ENCODE results near the gene ZNF521.

Gene ZNF521

DNA sequence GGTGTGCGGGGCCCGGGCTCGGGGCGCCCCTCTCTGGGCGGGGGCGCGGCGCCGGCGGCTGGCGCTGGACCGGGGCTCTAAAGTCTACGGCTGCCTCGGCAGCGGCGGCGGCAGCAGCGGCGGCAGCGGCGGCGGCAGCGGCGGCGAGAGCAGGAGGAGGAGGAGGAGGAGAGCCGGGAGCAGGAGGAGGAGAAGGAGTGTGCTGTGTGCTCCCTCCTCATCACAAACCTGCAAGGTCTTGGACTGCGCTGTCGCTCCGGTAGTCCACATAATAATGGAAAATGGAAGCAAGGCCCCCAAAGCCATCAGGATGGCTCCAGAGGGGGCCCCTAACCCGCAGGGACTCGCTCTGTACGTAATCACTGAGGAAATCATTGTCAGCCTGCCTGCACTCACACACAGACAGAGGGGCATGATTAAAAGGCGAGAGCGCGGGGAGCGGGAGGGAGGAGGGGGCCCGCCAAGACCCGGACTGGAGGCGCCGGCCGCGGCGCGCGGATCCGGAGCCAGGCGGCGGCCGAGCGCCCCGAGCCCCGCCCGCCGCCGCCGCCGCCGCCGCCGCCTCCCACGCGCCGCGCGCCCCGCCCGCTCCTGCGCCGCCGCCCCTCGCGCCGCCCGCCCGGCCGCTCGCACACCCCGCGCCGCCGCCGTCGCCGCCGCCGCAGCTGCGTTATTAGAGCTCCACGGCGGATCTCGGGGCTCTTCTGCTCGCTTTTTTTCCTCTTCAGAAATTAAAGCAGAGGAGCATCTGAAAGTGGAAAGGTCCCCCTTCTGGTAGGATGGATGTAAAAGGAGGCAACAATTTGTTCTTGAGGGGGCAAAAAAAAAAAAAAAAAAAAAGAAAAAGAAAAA is at the start of gene ZNF521:
ZNF521 (minus strand) TSS at position 390 of the 852 bp plus-strand sequence. CDS start 1,220 bp downstream, outside the sequence.
- DNase-seq (ENCODE audit: low read depth), result peak; percentile 84
- TF ChIP-seq CTCF (IDR thresholded peaks at IDR 0.05; ENCODE audit: low read length, missing control alignments), result peak; percentile 38
- peak within 1 kb of the TSS; percentile 72 for H3K4me3 ChIP-seq (replicated peaks; ENCODE audit: low read depth, low read length)

- DNase-seq (ENCODE audit: low read depth), result no peak
- H3K4me3 ChIP-seq (replicated peaks; ENCODE audit: low read depth, low read length), result no peak overlapping the region
- TF ChIP-seq CTCF (IDR thresholded peaks at IDR 0.05; ENCODE audit: low read length, missing control alignments), result no peak
These were observed 47.6 kb upstream of the ZNF521 start for GRCh38 chr18:25399554-25399953.

DNA sequence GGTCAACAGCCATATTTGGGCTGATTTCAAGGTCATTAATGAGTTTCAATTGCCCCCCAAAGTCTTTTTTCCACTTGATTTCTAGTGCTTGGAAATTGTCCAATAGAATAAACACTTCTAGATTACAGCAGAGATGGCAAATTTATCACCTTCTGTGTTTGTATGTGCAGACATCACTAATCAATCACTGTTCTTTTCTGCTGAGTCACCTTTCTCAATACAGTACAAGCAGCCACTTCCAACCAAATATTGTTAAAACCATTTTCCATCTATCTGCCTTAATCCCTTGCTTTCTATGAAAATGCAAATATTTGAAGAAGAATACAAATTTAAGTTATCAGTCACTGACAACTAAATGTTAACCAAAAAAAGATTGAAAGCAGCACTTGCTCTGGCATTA is 40.2 kb upstream of the ZNF521 start:
- DNase-seq (ENCODE audit: low read depth), result no peak
- H3K4me3 ChIP-seq (replicated peaks; ENCODE audit: low read depth, low read length), result no peak overlapping the region
- TF ChIP-seq CTCF (IDR thresholded peaks at IDR 0.05; ENCODE audit: low read length, missing control alignments), result no peak

- no peak for TF ChIP-seq CTCF (IDR thresholded peaks at IDR 0.05; ENCODE audit: low read length, missing control alignments)
- no peak for DNase-seq (ENCODE audit: low read depth)
- H3K4me3 ChIP-seq (replicated peaks; ENCODE audit: low read depth, low read length), result no peak overlapping the region
These were observed 21.6 kb upstream of the ZNF521 start for GRCh38 chr18:25373432-25374179.

DNA sequence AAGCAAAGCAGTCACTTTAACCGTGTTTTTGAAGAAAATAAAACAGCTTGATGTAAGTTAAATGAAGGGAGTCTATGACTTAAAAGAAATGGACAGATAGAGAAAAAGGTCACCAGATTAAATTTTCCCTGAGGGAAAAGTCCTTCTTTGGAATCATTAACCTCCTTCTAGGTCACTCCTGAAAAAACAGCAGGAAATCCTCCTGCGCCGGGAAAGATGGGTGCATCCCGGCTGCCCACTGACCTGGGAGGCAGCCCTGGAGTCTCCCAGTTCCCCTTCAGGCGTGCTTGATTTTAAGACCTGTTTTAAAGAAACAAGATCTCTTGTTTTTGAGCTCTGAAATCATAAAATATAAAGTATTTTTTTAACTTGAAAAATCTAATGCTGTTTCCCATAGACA is 18.4 kb upstream of the ZNF521 start:
- no peak for DNase-seq (ENCODE audit: low read depth)

GRCh38 chr18:25365242-25365641 is 13.3 kb upstream of the ZNF521 start:
- DNase-seq (ENCODE audit: low read depth), result no peak
- H3K4me3 ChIP-seq (replicated peaks; ENCODE audit: low read depth, low read length), result no peak overlapping the region
- no peak for TF ChIP-seq CTCF (IDR thresholded peaks at IDR 0.05; ENCODE audit: low read length, missing control alignments)

More for the DNA sequence above, 18.4 kb upstream of the ZNF521 start:
- H3K4me3 ChIP-seq (replicated peaks; ENCODE audit: low read depth, low read length), result no peak overlapping the region
- no peak for TF ChIP-seq CTCF (IDR thresholded peaks at IDR 0.05; ENCODE audit: low read length, missing control alignments)

Data from fibroblast of pulmonary artery (primary cell).